ENCODE data around the gene BRAP.
"Not testable (repeated sequence)": the region's sequence is repeated elsewhere in the genome, so short reads cannot be mapped to it uniquely, and the experiment has no call there.

The BRAP gene

DNA sequence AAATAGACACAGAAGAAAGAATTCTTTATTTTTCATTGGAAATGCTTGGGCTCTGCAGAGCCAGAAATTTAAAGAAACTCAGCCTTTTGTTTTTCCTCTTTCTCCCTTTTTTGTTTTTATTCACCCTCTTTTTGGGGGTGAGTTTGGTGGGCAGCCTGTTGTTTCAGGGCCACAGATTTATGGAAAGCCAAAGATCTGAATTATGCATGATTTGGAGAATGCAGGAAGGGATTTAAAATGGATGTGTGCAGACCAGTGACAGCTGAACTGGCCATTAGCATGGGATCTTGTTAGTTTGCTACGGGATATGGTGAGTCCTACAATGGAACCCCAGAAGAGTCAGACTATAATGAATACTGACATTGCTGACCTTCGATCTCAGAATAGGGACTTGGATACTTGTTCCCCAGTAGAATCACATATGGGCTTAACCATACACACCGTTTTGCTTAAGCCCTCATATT is 79.0 kb downstream of the BRAP start:
- no peak for DNase-seq

GRCh38 chr12:111605911-111606766 is 79.6 kb downstream of the BRAP start:
- DNase-seq = no peak

GRCh38 chr12:111602857-111603256 is 82.9 kb downstream of the BRAP start:
- not testable (repeated sequence) for DNase-seq

GRCh38 chr12:111602348-111602747 is 83.4 kb downstream of the BRAP start:
- DNase-seq = no peak

DNA sequence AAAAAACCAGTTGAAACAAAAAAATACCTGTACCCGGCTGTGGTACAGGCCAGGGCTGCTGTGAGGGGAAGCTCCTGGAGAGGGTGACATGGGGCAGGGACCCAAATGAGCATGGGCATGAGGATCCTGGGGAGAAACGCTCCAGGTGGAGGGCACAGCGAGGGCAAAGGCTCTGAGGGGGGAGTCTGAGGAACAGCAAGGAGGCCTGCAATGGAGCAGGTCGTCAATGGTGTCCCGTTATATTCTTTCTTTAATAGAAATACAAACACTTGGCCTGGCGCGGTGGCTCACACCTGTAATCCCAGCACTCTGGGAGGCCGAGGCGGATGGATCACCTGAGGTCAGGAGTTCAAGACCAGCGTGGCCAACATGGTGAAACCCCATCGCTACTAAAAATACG is 84.8 kb downstream of the BRAP start:
- not testable (repeated sequence) for DNase-seq

- no peak for DNase-seq
Observed at GRCh38 chr12:111600205-111600642, 85.5 kb downstream of the BRAP start.

DNA sequence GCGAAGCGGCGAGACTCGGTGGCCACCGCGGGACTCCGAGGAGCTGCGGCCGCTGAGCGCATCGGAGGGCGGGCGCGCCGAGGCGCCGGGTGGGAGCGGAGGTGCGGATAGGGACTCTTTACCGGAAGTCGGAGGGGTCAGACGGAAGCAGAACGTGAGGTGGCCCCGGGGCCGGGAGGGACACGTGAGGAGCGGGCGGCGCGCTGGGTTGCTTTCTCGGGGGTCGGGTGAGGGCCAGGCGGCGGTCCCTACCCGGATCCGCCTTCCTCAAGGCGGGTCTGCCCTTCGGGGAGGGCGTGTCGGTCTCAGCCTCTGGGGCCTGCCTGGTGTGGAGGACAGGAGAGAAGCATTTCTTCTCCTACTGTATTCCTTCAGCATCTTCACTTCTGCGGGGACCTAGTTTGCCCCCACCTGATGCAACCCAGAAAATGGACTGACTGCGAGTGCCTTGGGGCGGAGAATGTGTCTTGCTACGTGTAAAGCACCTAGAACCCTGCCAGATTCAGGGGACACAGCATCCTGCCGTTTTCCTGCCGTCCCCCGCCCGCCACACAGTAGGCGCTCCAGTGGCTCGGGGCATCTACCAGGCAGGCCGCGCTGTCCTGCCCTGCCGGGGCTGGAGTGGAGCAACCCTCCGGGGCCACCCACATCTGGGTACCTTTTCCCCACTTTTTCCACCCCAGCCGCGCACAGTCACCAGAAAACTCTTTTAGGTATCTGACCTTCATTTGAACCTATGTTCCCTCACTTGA is 86.1 kb downstream of the BRAP start:
- DNase-seq = peak; percentile 95

GRCh38 chr12:111598637-111599452 is 86.9 kb downstream of the BRAP start, which contains the start of gene ATXN2:
Gene ATXN2, minus strand, starts transcription at chr12:111599315. Its CDS starts 281 bp downstream, at chr12:111599034.
- DNase-seq = peak; percentile 90

- peak; percentile 75 for DNase-seq
Observed at GRCh38 chr12:111597831-111598636, 87.7 kb downstream of the BRAP start.

DNA sequence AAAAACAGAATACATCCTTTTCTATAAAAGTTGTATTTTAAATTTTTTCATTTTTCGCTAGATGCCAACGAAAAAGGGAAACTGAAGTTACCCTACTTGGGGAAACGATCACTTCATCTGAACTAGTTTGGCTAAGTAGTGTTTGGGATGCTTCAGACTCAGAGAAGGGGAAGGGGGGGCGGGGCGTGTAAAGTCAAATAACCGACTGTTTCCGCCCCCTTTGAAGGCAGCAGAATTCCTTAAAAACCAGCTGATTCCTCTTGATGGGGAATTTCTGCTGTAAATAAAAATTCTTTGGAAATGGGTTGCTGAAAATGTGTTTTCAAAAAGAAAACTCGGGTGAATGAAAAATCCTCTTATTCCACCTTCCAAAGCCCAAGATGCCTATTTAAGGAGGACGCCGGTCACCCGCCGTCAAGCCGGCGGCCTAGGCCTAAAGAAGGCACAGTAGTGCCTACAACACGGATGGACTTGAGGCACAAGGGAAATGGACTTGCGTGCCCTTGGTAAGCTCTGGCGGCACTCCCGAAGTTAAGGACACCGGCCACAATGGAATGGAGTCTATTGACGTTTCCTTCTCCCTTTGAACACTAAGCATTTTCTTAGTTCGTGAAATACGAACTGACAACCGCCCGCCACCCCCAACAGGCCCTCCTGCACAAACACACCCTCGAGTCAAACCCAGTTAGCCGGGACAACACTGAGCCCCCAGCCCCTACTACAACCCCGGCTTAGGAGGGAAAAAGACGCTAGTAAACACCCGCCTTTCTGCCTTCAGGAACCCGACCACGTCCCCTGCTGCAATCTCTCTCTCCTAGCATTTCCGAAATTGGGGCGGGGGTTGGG is 88.5 kb downstream of the BRAP start:
- DNase-seq = peak; percentile 51

DNA sequence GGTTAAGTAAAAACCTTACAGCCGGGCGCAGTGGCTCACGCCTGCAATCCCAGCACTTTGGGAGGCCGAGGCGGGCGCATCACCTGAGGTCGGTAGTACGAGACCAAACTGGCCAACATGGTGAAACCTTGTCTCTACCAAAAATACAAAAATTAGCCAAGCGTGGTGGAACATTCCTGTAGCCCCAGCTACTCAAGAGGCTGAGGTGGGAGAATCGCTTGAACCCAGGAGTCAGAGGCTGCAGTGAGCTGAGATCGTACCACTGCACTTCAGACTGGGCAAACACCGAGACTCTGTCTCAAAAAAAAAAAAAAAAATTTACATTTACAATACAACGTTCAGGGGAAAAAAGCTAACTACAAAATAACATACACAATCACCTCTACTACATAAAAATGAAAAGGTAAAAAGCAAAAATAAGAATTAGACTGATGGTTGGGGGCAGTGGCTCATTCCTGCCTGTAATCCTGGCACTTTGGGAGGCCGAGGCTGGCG is 90.4 kb downstream of the BRAP start:
- not testable (repeated sequence) for DNase-seq

Data from right forelimb (tissue), 1 donor.